Measurements from ENCODE around the gene ZXDC.

DNA sequence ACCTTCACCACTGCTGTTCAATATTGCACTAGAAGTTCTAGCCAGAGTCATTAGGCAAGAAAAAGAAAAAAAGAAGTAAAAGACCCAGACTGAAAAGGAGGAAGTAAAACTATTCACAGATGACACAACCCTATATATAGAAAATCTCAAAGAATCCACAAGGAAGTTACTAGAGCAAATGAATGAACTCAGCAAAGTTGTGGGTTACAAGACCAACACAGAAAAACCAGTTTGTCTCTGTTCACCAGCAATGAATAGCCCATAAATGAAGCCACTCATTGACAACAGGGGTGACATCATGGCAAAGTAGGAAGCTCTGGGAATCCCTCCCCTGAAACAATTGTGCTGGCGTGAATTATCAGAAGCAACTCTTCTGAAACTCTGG, 76.3 kb downstream of the ZXDC start:
- TF ChIP-seq, protein P1, sequence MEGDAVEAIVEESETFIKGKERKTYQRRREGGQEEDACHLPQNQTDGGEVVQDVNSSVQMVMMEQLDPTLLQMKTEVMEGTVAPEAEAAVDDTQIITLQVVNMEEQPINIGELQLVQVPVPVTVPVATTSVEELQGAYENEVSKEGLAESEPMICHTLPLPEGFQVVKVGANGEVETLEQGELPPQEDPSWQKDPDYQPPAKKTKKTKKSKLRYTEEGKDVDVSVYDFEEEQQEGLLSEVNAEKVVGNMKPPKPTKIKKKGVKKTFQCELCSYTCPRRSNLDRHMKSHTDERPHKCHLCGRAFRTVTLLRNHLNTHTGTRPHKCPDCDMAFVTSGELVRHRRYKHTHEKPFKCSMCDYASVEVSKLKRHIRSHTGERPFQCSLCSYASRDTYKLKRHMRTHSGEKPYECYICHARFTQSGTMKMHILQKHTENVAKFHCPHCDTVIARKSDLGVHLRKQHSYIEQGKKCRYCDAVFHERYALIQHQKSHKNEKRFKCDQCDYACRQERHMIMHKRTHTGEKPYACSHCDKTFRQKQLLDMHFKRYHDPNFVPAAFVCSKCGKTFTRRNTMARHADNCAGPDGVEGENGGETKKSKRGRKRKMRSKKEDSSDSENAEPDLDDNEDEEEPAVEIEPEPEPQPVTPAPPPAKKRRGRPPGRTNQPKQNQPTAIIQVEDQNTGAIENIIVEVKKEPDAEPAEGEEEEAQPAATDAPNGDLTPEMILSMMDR (IDR thresholded peaks at IDR 0.05): no peak
- TF ChIP-seq POLR2A (IDR thresholded peaks at IDR 0.05): no peak

Measured in esophagus squamous epithelium (tissue), 4 donors.